ENCODE results near the gene RNASET2.

Gene RNASET2

GRCh38 chr6:166971271-166971670 is 14.9 kb upstream of the RNASET2 start:
- H3K4me3 ChIP-seq (ENCODE audit: low read depth, low read length): no peak overlapping the region
- no peak for TF ChIP-seq CTCF (IDR thresholded peaks at IDR 0.05; ENCODE audit: insufficient read depth, low read depth, low read length, missing control alignments)
- no peak for DNase-seq (ENCODE audit: low read depth)

GRCh38 chr6:166970776-166971175 is 14.4 kb upstream of the RNASET2 start:
- H3K4me3 ChIP-seq (ENCODE audit: low read depth, low read length): no peak overlapping the region
- no peak for DNase-seq (ENCODE audit: low read depth)
- TF ChIP-seq CTCF (IDR thresholded peaks at IDR 0.05; ENCODE audit: insufficient read depth, low read depth, low read length, missing control alignments): no peak

GRCh38 chr6:166970091-166970490 is 13.7 kb upstream of the RNASET2 start:
- DNase-seq (ENCODE audit: low read depth): no peak
- H3K4me3 ChIP-seq (ENCODE audit: low read depth, low read length): no peak overlapping the region
- TF ChIP-seq CTCF (IDR thresholded peaks at IDR 0.05; ENCODE audit: insufficient read depth, low read depth, low read length, missing control alignments): no peak

- no peak for TF ChIP-seq CTCF (IDR thresholded peaks at IDR 0.05; ENCODE audit: insufficient read depth, low read depth, low read length, missing control alignments)
- no peak overlapping the region for H3K4me3 ChIP-seq (ENCODE audit: low read depth, low read length)
- no peak for DNase-seq (ENCODE audit: low read depth)
These were observed 13.1 kb upstream of the RNASET2 start for GRCh38 chr6:166969390-166970002.

GRCh38 chr6:166966268-166966667 is 9.9 kb upstream of the RNASET2 start:
- no peak overlapping the region for H3K4me3 ChIP-seq (ENCODE audit: low read depth, low read length)
- DNase-seq (ENCODE audit: low read depth): no peak
- no peak for TF ChIP-seq CTCF (IDR thresholded peaks at IDR 0.05; ENCODE audit: insufficient read depth, low read depth, low read length, missing control alignments)

- no peak for DNase-seq (ENCODE audit: low read depth)
- H3K4me3 ChIP-seq (ENCODE audit: low read depth, low read length): no peak overlapping the region
- no peak for TF ChIP-seq CTCF (IDR thresholded peaks at IDR 0.05; ENCODE audit: insufficient read depth, low read depth, low read length, missing control alignments)
These were observed 4.2 kb upstream of the RNASET2 start for GRCh38 chr6:166960609-166960978.

GRCh38 chr6:166959911-166960608 is 3.7 kb upstream of the RNASET2 start:
- H3K4me3 ChIP-seq (ENCODE audit: low read depth, low read length): no peak overlapping the region
- DNase-seq (ENCODE audit: low read depth): no peak
- no peak for TF ChIP-seq CTCF (IDR thresholded peaks at IDR 0.05; ENCODE audit: insufficient read depth, low read depth, low read length, missing control alignments)

Data from GM12865 (cell line).